ES-I3 (cell line): ENCODE data around the gene INSM2.

Experiments
- H3K36me3 ChIP-seq: 2 replicates; pipeline ENCODE4 v1.6.1; 2013; ENCODE audit warnings: mild to moderate bottlenecking, low read length, control low read depth, moderate library complexity; ENCODE audit not compliant: insufficient read depth
- H3K4me1 ChIP-seq: 2 replicates; pipeline ENCODE4 v1.6.1; 2013; ENCODE audit warnings: mild to moderate bottlenecking, control low read depth, low read length; ENCODE audit not compliant: insufficient read depth
- H3K9ac ChIP-seq: 2 replicates; pipeline ENCODE4 v1.6.1; 2013; ENCODE audit warnings: low read depth, mild to moderate bottlenecking, low read length, moderate library complexity
- H3K9me3 ChIP-seq: 2 replicates; pipeline ENCODE4 v1.6.1; 2013; ENCODE audit warnings: mild to moderate bottlenecking, low read length, moderate library complexity; ENCODE audit not compliant: control insufficient read depth, insufficient read depth

Gene INSM2

GRCh38 chr14:35573911-35574310 is 39.9 kb downstream of the INSM2 start:
- Histone ChIP-seq H3K36me3 (no peaks in the 10 kb centered on the region), H3K9me3 (no peaks in the 10 kb centered on the region), H3K4me1 (no peaks in the 10 kb centered on the region), H3K9ac (no peak overlapping the region)

- Histone ChIP-seq H3K9ac (no peak overlapping the region), H3K4me1 (no peaks in the 10 kb centered on the region), H3K36me3 (no peaks in the 10 kb centered on the region), H3K9me3 (no peaks in the 10 kb centered on the region)
Observed at GRCh38 chr14:35576260-35576659, 42.3 kb downstream of the INSM2 start.

GRCh38 chr14:35576856-35577255 is 42.9 kb downstream of the INSM2 start:
- no peaks in the 10 kb centered on the region for H3K9me3 ChIP-seq
- H3K9ac ChIP-seq, result no peak overlapping the region
- no peaks in the 10 kb centered on the region for H3K36me3 ChIP-seq
- no peaks in the 10 kb centered on the region for H3K4me1 ChIP-seq

- no peaks in the 10 kb centered on the region for H3K4me1 ChIP-seq
- H3K9me3 ChIP-seq, result no peaks in the 10 kb centered on the region
- H3K36me3 ChIP-seq, result no peaks in the 10 kb centered on the region
- no peak overlapping the region for H3K9ac ChIP-seq
Observed at GRCh38 chr14:35578135-35578534, 44.2 kb downstream of the INSM2 start.

- H3K9me3 ChIP-seq, result no peaks in the 10 kb centered on the region
- H3K4me1 ChIP-seq, result no peaks in the 10 kb centered on the region
Observed at GRCh38 chr14:35578639-35579038, 44.7 kb downstream of the INSM2 start.

More at GRCh38 chr14:35578639-35579038, 44.7 kb downstream of the INSM2 start:
- Histone ChIP-seq H3K36me3 (no peaks in the 10 kb centered on the region), H3K9ac (no peak overlapping the region)
